Activated CD4-positive, CD25-positive, alpha-beta regulatory T cell treated with anti-CD3 and anti-CD28 coated beads, Interleukin-2, amount 50 U/mL, for 72 hours (primary cell): ENCODE results near the gene PRM1.
"Not testable (repeated sequence)": the region's sequence is repeated elsewhere in the genome, so short reads cannot be mapped to it uniquely, and the experiment has no call there.

ENCODE experiments used
- DNase-seq: peaks from one replicate; pipeline ENCODE4 v3.0.0; 2021

The PRM1 gene

GRCh38 chr16:11296706-11297491 lies 15.8 kb upstream of the PRM1 start:
- DNase-seq = no peak

DNA sequence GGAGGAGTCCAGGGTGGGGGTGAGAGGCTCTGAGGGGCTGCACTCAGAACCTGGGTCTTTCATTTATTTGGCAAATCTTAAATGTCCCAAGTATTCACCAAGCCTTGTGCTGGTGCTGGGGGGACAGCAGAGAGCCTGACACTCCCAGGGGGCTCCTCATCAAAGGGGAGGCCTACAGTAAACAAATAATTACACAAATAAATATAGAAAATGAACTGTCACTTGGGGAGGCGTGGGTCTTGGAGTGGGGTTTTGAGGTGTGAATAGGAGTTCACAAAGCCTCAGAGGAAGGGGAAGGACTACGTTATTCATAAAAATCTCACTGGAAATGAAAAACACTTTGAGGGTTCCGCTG lies 15.2 kb upstream of the PRM1 start:
- DNase-seq = no peak

DNA sequence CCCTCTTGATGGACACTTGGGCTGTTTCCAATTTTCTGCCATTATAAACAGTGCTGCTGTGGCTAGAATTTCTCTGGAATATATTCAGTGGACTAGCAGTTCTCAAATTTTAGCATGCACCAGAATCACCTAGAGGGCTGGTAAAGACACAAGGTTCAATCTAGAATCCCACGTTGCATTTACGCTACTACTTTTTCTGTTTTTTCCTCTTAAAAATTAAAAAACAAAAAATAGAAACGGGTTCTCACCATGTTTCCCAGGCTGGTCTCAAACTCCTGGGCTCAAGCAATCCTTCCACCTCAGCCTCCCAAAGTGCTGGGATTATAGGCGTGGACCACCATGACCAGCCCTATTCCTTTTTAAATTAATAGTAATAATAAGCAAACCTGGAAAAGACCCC lies 14.5 kb upstream of the PRM1 start:
- no peak for DNase-seq

GRCh38 chr16:11292076-11292748 lies 11.1 kb upstream of the PRM1 start:
- DNase-seq = no peak

GRCh38 chr16:11291091-11291703 lies 10.1 kb upstream of the PRM1 start:
- no peak for DNase-seq

DNA sequence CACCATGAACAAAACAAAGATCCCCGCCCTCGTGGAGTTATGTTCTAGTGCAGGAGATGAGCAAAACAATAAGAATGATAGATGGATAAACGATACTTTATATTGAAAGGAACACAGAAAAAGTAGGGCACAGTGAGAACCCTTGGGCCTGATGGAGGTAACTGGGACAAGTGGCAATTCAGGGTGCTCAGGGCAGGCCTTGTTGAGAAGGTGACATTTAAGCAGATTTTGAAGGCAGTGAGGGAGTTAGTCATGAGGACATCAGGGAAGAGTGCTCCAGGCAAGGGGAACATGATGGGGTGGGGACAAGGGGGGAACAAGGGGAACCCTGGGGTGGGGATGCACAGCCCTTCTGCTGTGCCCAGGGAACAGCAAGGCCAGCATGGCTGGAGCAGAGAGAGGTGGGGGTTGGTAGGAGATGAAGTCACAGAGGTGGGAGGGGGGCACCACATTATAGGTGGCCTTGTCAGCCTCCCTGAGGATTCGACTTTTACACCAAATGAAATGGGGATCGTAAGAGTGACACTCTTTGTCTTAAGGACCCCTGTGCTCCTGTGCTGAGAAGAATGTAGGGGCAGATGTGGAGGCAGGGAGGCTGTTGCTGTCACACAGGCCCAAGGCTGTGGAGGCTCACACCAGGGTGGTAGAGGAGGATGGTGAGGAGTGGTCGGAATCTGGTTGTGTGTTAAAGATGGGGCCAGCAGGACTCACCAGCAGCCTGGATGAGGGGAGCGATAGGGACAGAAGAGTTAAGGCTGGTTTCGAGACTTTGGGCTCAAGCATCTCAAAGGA lies 9.2 kb upstream of the PRM1 start:
- no peak for DNase-seq

GRCh38 chr16:11289696-11290095 lies 8.6 kb upstream of the PRM1 start:
- DNase-seq = not testable (repeated sequence)

DNA sequence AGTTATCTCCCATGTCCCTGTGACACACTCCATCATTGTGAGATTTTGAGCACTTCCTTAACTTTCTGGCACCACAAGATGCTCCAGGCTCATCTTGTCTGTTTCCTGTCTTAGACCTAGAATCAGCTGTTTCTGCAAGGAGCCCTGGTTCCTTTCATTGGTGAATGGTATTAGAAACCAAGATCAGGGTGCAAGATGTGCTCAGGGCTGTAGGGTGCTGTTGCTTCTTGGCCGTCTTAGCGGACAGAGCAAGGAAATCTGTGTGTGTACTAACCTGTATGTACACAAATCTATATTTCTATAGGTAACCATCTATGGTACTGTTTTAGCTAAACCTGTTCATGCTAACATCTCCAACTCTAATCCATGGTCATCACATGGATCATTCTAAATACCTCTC lies 8.1 kb upstream of the PRM1 start:
- no peak for DNase-seq

DNA sequence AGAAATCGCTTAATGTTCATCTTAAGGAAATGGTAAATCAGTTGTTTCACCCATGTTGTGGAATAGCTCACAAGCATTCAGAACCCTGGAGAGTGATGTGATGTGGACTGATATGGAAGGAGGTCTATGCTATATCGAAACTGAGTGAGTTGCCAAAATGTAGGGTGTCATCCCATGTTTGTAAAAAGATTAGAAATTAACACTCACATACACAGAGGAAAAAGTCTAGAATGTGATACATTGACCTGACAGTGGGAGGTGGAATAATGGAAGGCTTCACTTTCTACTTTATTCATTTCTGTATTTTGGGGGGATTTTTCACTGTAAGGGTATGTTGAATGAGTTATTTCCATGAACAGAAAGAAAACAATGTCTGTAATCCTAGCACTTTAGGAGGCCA lies 4.7 kb upstream of the PRM1 start:
- DNase-seq = no peak

DNA sequence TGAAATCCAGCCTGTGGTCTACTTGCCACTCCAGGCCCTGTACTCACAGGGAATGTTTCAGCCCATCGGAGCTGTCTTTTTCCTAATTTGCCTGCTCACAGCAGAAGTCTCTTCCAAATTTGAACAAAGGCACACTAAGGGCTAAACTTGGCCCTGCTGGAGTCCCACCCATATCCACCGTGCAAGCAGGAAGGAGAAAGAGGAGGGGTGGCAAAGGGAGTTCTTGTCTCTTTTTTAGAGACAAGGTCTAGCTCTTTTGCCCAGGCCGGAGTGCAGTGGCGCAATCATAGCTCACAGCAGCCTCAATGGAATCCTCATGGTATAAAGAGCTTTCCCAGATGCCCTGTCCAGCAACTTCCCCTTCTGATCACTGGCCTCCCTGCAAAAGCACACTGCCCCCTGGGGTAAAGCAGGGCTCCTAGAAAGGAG lies 2.7 kb upstream of the PRM1 start:
- no peak for DNase-seq

DNA sequence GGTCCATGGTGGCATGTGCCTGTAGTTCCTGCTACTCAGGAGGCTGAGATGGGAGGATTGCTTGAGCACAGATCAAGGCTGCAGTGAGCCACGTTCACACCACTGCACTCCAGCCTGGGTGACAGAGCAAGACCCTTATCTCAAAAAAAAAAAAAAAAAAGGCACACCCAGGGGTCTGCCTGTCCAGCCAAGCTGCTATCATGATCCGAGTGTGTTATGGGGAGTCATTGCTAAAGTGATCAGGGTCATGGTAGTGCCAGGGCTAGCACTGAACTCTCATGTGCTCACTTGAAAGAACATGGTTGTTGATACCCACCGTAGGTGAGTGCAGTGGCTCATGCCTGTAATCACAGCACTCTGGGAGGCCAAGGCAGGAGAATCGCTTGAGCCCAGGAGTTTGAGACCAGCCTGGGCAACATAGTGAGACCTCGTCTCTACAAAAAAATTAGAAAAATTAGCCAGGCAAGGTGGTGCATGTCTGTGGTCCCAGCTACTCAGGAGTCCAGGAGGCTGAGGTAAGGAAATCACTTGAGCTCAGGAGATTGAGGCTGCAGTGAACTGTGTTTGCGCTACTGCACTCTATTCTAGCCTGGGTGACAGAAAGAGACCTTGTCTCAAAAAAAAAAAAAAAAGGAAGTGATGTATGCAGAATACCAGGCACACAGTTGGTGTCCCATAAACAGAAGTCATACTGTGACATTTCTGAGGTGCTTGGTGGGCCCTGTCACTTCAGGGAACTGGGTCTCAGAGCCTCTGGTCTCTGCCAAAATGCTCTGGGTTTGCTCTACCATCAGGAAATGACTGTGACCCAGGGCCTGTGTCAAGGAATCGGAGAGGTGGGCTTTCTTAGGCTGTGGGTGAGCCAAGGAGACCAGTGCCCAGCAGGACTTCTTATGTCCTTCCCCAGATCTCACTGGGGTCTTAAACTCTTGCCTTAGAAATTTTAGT lies 2.2 kb downstream of the PRM1 start:
- DNase-seq = no peak

- DNase-seq = no peak
Observed at GRCh38 chr16:11277607-11278337, 3.4 kb downstream of the PRM1 start.

DNA sequence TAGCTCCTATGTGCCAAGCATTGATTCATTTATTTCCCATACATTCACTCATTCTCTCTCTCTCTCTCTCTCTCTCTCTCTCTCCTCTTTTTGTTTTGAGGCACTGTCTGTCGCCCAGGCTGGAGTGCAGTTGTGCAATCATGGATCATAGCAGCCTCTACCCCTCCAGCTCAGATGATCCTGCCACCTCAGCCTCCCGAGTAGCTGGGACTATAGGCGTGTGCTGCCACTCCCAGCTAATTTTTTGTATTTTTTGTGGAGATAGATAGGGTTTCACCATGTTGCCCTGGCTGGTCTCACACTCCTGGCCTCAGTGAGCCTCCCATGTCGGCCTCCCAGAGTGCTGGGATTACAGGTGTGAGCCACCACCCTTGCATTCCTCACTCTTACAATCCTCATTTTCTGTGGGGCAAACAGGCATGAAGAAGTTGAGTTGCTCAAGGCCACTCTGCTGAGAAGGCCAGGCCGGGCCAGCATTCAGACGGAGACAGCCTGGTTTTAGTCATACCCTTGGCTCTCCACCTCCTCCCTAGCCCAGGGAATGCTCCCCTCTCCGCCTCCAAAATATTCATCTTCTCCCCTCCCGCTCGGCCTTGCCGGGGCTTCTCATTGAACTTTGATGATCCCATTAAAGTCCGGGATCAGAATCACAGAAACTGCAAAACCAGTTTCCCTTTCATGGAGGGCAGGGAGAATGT lies 4.1 kb downstream of the PRM1 start:
- DNase-seq = no peak

DNA sequence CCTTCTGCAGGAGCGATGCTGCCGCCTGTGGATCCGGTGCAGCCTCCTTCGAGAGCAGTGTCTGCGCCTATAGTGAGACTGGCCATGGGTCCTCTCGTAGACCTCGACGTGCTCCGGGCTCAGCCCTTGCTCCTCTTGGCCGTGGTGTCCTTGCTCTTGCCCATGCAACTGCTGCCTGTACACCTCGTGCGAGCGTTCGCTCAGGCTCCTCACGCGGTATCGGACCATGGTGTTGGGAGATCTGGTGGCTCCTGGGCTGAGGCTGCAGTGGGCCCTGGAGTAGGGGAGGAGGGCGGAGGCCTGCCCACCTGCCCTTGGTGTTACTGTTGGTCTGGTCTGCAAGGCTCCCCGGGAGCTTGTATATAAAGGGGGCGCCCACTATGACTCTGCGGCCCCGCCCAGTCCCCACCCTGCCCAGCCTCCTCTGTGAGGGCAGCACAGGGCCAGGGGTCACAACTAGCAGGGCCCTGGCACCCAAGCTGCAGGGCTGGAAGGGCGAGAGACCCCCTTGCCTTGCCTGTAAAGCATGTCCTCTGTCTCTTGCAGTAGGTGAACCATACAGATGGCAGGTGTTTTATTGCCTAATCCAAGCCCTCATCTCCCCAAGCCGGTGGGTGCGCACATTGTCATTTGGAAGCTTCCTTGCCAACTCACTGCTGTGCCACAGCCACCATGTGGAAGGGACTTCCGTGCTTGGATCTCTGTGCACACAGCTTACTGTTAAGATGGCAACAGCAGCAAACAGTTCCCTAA lies 4.8 kb downstream of the PRM1 start, which contains the start of gene PRM2:
Gene PRM2, minus strand, starts transcription at position 338 of the 753 bp plus-strand sequence. Its CDS starts 110 bp downstream, at position 228.
- no peak for DNase-seq

GRCh38 chr16:11274964-11275363 lies 6.2 kb downstream of the PRM1 start:
- DNase-seq = no peak

- DNase-seq = no peak
Observed at GRCh38 chr16:11273721-11274324, 7.3 kb downstream of the PRM1 start.

GRCh38 chr16:11272921-11273720 lies 8.0 kb downstream of the PRM1 start, which contains the start of gene PRM3:
PRM3 (minus strand) TSS chr16:11273629; CDS start chr16:11273595, 34 bp downstream.
- DNase-seq = no peak

GRCh38 chr16:11272484-11272883 lies 8.6 kb downstream of the PRM1 start:
- DNase-seq = no peak
